ENCODE measurements around the gene PTPA.

- no peak for TF ChIP-seq POLR2A (IDR thresholded peaks at IDR 0.05)
- peak in 1 of 6 experiments; percentile 10 for TF ChIP-seq CTCF (IDR thresholded peaks at IDR 0.05)
Observed at GRCh38 chr9:129175515-129175824, 64.3 kb downstream of the PTPA start.

All from Peyer's patch (tissue), 4 donors.